ENCODE data around the gene PCGF6. TPM values are rescaled to one million over a fixed set of nuclear protein-coding genes. Genes with fewer than 3 reads are reported as not detected.

The PCGF6 gene
- polyA plus RNA-seq, 1 of the 3 experiments (the other 2 are of a cell fraction) = 5.1 TPM

- H3K4me3 ChIP-seq (ENCODE audit: low read depth in 2 of 2, low read length in 1 of 2) = no peak overlapping the region
- no peak overlapping the region for H3K27ac ChIP-seq (ENCODE audit: low read depth in 2 of 2, low read length in 1 of 2)
- H3K4me1 ChIP-seq (ENCODE audit: control insufficient read depth in 1 of 2, insufficient read depth in 2 of 2, low read depth in 1 of 2, low read length in 1 of 2) = no peaks in the 10 kb centered on the region
- H3K9me2 ChIP-seq = no peaks in the 10 kb centered on the region
- no peak overlapping the region for H3K4me2 ChIP-seq
- no peaks in the 10 kb centered on the region for H3K79me2 ChIP-seq (ENCODE audit: insufficient read depth)
- TF ChIP-seq FOSL2 (IDR thresholded peaks at IDR 0.05; ENCODE audit: borderline replicate concordance, low read depth) (no peak), MXI1 (IDR thresholded peaks at IDR 0.05; ENCODE audit: low read depth, low read length) (no peak), SIN3A (IDR thresholded peaks at IDR 0.05; ENCODE audit: borderline replicate concordance, low read depth, low read length) (no peak), PBX3 (IDR thresholded peaks at IDR 0.05) (no peak), REST (IDR thresholded peaks at IDR 0.05; ENCODE audit: low read depth, low read length) (no peak), ZBTB33 (IDR thresholded peaks at IDR 0.05; ENCODE audit: borderline replicate concordance, low read depth) (no peak), TAF1 (IDR thresholded peaks at IDR 0.05; ENCODE audit: borderline replicate concordance, low read depth, low read length) (no peak), FOXM1 (IDR thresholded peaks at IDR 0.05; ENCODE audit: low read depth) (no peak), RCOR1 (IDR thresholded peaks at IDR 0.05; ENCODE audit: low read length) (no peak), YY1 (IDR thresholded peaks at IDR 0.05; ENCODE audit: low read depth) (no peak), EZH2phosphoT487 (IDR thresholded peaks at IDR 0.05; ENCODE audit: borderline replicate concordance, low read depth) (no peak), TEAD4 (IDR thresholded peaks at IDR 0.05; ENCODE audit: borderline replicate concordance, insufficient read depth) (no peak), MEF2A (IDR thresholded peaks at IDR 0.05; ENCODE audit: borderline replicate concordance, low read depth) (no peak), TCF12 (IDR thresholded peaks at IDR 0.05) (no peak), EP300 (IDR thresholded peaks at IDR 0.05; ENCODE audit: borderline replicate concordance in 1 of 2, low read depth in 1 of 2, low read length in 1 of 2) (no peak), USF2 (IDR thresholded peaks at IDR 0.05; ENCODE audit: borderline replicate concordance, low read depth, low read length) (no peak), USF1 (IDR thresholded peaks at IDR 0.05; ENCODE audit: borderline replicate concordance, low read depth) (no peak)
- CTCF ChIA-PET = no interaction called here
- no peak for DNase-seq
- no peaks in the 10 kb centered on the region for H3K36me3 ChIP-seq (replicated peaks in 1 of 2; ENCODE audit: control insufficient read depth in 1 of 2, insufficient read depth in 2 of 2, low read length in 1 of 2)
- POLR2A ChIA-PET = no interaction called here
- H3K27me3 ChIP-seq (ENCODE audit: insufficient read depth) = no peaks in the 10 kb centered on the region
- no peak overlapping the region for H3K9ac ChIP-seq
- H3K9me3 ChIP-seq = no peaks in the 10 kb centered on the region
- H3F3A ChIP-seq (replicated peaks; ENCODE audit: insufficient read depth) = peaks cover 4% of the 10 kb centered on the region
- no peaks in the 10 kb centered on the region for H4K20me1 ChIP-seq (ENCODE audit: insufficient read depth)
- H2AFZ ChIP-seq (ENCODE audit: low read depth) = no peak overlapping the region
Observed at GRCh38 chr10:103257812-103258211, 93.1 kb downstream of the PCGF6 start.

Measured in SK-N-SH (cell line).